CD4-positive, alpha-beta T cell treated with Interleukin-17A for 1 hour (primary cell): ENCODE data around the gene BATF.

Experiments
- DNase-seq: peaks from one replicate; pipeline ENCODE4 v3.0.0-alpha.2; 2020

Gene BATF

DNA sequence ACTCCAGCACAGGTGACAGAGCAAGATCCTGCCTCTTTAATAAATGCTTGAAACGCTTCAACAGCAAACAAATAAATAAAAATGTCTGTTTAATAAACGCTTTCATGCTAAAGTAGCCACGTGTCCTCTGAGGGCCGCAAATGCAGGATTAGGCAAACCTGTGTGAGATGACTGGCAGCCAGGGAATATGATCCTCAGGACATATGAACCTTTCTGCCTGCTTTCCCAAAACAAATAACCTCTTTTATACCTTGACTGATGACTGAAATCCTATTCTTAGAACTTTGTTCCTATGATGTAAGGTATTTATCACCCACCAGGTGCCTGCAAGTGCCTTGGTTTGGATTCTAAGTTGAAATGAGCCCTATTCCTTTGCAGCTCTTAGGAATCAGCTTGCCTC is 41.7 kb downstream of the BATF start:
- DNase-seq, result no peak

DNA sequence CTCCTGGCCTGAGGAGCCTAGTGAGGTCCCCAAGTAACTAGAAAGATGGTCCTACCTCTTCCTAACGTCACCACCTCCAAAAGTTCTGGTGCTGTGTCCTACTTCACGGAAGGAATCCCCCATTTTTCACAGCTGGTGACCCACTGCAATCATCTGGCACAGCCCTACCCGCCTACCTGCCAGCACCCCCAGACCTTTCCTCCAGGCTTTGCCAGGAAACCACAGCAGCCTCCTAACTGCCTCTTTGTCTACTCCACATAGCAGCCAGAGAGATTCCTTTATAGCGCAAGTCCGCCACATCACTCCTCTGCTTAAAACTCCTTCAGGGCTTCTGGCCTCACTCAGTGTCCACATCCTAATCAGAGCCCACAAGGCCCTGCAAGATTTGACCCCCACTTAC is 42.8 kb downstream of the BATF start:
- DNase-seq, result no peak

DNA sequence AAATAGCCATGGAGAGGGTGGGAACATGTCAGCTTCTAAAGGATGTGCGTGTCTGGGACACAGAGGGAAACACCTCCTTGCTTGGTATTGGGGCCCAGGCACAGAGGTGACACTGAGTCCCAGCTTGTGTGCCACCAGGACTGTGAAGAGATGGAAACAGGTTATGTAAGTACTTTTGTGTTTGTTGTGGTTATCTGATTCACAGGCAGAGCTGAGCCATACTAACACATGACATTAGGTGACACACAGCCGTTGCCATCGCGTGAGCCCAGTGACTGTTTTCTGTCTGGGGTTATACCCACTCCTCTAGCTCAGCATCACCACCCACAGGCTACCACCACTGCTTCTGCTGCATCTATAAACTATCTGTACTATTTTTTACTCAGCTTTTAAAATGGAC is 44.1 kb downstream of the BATF start:
- DNase-seq, result peak; percentile 66

DNA sequence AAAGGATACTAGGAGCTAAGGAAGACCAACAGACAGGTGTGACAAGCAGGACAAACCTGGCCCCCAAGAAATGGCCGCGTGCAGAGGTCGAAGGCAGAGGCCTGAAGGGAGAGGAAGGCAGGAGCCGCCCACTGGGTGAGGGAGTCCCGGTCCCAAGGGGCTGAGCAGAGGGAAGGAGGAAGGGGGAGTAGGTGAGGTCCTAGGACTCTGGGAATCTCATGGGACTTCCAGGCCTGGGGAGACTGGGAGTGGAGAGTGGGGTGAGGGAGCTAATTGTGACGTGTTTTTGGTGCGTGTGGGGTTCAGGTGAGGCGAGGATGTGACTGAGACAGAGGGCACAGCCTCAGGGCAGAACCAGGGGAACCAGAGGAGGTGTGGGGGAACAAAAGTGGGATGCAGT is 44.5 kb downstream of the BATF start:
- DNase-seq, result no peak

DNA sequence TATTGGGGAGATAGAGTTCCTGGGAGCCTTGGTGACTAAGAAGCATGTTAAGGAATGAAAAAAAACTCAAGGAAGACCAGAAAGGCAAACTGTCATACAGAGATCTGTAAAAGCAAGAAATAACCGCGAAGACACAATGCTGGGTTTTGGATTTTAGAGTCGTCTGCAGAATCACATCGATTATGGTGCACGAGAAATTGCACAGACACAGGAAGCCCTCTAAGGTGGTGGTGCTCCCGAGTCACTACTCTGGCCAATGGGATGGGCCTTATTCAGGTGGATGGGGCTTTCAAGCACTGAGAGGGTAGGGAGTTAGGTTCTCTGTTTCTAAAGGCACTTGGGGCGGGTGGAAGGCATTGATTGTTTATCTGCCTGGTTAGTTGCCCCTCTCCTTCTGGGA is 45.9 kb downstream of the BATF start:
- no peak for DNase-seq

DNA sequence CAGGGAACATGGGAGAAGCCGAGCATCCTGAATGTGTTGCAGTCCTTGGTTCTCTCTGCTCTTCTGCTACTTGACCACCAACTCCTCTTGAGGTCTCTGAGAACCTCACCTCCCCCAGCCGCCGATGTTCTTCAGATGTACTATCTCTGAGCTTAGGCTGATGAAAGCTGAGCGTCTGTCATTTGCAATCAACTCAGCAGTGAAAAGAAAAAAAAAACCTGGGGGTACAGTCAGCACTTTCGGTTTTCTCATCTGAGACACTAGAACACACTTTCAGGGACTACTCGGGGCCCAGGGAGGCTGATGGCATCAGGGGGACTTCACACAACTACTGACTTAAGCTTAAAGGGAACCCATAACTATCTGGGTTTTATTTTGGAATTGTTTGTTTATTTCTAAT is 46.5 kb downstream of the BATF start:
- DNase-seq, result no peak

DNA sequence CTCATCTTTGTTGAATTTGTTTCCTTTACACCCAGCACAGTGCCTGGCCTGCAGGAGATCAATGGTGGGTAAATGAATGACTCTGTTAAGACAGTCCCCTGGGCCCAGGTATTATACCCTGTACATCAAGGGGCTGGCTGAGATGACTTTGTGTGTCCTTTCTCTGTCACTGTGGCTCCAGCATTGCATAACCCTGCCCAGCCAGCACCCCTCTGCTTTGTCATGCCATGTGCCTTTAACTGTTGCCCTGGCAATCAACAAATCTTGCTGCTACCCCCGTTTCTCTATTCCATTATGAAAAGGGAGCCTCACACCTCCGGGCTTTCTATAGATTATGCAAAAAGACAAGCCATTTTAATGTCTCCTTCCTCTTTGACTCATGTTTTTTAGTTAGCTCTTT is 48.5 kb downstream of the BATF start:
- DNase-seq, result no peak

DNA sequence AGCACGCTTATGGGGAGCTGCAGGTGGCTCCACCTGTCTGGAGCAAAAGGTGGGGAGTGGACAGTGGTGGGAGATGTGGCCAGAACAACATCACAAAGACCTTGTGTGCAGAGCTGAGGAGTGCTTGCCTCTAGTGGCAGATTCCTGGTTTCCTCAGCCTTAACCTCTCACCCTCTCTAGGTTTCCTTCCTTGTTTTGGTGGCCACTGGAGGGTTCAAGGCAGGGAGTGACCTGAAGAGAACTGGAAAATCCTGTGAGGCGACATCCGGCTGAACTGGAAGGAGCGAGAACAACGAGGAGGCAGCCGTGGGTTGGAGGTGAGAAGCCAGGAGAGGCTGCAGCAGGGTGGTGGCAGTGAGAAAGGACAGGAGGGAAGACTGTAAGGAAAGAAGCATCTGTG is 49.8 kb downstream of the BATF start:
- DNase-seq, result no peak

DNA sequence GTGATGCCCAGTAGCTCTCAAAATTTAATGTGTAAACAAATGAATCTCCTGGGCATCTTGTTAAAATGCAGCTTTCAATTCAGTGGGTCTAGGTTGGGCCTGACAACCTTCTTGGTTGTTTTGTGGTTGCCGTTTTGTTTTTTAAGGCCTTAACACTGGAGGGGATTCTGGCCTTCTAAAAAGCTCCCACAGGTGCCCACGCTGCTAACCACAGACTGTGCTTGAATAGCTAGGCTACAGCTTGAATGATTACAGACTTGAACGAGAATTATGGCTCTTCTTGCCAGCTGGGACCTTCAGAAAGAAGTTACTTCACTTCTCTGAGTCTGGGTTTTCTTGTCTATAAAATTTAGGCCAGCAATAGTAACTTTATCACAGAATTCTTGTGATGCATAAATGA is 54.8 kb downstream of the BATF start:
- no peak for DNase-seq

DNA sequence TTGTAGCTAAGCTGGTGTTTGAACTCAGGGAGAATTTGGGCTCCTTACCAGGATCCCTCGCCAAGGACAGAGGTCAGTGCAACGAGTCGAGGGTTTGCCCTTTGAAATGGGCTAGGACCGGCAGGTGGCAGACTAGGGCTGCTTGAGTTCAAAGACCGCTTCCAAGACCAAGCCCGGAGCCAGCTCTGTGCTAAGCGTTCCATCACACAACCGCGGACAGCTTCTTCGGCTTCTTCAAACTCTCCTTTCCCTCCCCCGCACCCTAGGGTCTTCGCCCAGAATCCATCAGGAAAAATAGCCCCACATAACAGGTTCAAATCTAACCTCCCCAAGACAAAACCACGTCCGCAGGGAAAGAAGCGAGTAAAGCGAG is 55.4 kb downstream of the BATF start:
- peak; percentile 72 for DNase-seq

DNA sequence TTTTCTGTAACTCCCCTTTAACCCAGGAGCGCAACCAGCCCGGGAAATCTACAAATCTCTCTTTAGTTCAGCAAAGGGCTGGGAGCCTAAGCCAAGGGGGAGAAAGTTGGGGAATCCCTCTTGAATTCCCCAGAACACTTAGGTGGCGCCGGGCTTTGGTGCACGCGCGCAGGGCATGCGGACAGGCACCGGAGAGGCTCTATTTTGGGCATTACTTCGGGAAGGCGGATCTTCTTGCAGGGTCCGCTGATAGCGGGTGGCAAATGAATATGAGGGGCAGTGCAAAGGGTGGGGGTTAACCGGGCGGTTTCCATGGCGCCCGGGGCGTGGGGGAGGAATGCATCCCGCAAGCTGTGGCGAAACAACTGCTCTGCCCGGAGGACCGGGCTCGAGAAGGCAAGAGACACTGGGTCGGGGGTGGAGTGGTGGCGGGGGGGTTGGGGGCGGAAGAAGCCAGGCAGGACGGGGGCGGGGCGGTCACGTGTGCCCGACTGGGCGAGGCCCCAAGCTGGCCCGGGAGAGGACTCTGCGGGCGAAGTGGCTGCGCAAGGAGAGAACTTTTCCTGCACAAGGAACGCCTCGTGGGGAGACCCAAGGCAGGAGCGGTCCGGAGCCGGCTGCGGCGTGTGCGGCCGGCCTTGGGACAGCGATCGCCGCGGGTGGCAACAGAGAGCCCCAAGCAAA is 56.0 kb downstream of the BATF start, which contains the start of gene FLVCR2:
TSS of gene FLVCR2 (plus strand) at position 519 of the 684 bp plus-strand sequence. CDS start 353 bp downstream, outside the sequence.
- DNase-seq, result peak; percentile 60

DNA sequence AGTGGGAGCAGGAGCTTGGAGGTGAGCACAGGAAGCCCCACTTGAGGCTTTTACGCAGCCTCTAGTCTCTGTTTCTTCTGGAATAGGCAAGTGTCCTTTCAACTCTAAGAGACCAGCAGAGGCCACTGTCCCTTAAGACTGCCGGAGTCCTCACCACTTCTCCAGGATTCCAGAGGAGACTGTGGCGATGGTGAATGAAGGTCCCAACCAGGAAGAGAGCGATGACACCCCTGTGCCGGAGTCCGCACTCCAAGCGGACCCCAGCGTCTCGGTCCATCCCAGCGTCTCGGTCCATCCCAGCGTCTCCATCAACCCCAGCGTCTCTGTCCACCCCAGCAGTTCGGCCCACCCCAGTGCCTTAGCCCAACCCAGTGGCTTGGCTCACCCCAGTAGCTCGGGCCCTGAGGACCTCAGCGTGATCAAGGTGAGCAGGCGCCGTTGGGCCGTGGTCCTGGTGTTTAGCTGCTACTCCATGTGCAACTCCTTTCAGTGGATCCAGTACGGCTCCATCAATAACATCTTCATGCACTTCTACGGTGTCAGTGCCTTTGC is 56.6 kb downstream of the BATF start:
- no peak for DNase-seq

DNA sequence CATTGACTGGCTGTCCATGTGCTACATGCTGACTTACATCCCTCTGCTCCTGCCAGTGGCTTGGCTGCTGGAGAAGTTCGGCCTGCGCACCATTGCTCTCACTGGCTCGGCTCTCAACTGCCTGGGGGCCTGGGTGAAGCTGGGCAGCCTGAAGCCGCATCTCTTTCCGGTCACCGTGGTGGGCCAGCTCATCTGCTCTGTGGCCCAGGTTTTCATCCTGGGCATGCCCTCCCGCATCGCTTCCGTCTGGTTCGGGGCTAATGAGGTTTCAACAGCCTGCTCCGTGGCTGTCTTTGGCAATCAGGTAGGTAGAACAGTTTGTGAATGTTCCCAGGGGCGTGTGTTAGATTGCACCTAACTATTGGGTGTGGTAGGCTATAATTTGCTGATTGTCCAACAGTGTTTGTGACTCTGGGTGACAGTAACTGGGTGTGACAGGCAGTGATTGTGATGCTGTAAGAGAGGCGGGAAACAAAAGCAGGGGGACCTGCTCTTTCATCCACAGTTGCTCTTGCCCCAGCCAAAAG is 57.1 kb downstream of the BATF start:
- no peak for DNase-seq

DNA sequence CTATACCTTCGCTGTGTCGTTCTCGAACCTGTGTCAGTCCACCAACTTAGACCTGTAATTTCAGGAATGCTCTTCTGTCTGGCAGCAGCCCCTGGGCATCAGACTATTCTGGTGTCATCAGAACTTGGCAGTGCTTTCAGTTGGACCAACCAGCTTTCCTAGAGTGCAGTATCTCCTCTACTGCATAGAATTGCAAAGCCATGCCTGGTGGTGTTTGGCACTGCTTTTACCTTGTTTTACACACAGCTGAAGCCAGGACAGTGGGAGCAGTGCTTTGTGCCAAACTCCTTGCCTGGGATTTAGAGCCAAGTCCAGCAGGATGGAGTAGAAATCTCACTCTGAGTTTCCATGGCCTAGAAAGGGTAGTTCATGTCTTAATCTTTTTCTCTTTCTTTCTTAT is 57.6 kb downstream of the BATF start:
- DNase-seq, result no peak

DNA sequence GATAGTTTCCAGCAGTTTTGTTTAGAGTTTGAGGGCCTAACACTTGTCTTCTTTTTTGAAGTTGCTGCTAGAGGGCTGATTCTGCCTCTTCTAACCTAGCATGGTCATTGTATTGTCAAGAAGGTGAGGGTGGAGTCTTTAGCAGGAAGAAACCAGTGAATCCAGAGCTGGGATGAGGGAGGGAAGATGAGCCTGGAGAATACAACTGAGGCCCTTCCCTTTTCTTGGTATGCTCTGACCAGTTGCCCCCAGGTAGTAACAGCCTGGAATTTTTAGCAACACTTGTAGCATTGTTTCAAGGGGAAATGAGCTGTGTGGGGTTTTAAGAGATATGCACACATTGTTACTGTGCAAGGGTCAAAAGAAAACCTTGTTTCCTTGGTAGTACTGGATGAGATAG is 65.1 kb downstream of the BATF start:
- DNase-seq, result no peak

DNA sequence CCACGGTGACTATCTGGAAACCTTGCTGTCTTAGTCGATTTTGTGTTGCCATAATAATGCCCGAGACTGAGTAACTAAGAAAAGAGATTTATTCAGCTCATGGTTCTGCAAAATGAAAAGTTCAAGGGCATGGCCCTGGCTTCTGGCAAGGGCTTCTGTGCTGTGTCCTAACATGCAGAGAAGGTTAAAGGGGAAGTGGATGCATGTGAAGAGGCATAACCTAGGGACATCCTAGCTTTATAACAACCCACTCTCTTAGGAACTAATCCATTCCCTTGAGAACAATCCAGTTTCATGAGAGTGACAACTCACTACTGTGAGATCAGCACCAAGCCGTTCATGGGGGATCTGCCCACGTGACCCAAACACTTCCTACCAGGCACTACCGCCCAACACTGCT is 67.7 kb downstream of the BATF start:
- DNase-seq, result no peak

DNA sequence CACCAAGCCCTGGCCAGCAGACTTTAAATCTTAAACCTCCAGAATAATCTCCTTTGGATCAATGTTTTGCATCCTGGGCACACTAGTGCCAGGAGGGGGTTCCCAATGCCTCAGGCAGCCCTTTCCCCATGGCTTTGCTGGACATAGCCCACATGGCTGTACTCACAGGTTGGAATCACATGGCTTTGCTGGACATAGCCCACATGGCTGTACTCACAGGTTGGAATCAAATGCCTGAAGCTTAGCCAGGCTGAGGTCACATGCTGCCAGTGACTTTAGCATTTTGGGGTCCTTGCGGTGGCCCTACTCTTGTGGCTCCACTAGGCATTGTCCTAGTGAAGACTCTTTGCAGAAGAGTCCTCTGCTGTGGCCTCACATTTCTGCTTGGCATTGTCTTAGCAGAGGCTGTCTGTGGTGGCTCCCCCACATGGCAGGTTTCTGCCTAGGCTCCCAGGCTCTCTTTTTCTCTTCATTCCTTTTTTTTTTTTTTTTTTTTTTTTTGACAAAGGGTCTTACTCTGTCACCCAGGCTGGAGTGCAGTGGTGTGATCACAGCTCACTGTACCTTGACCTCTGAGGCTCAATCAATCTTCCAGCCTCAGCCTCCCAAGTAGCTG is 69.2 kb downstream of the BATF start:
- DNase-seq, result no peak

DNA sequence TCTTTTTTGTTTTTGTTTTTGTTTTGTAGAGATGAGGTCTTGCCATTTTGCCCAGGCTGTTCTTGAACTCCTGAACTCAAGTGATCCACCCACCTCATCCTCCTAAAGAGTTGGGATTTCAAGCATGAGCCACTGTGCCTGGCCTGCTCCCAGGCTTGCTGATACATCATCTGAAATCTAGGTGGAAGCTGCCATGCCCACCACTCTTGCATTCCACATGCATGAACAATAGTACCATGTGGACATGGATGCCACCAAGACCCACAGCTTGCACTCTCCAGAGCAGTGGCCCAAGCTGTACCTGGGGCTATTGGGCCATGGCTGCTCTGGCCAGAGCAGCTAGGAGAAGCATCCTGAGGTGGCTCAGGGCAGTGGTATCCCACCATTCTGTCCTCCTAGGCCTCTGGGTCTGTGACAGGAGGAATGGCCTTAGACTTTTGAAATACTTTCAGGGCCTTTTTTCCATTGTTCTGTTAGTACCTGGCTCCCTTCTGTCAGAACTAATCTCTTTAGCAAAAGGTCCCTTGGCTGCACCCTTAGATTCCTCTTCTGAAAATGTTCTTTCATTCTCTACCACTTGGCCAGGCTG is 69.8 kb downstream of the BATF start:
- DNase-seq, result no peak

DNA sequence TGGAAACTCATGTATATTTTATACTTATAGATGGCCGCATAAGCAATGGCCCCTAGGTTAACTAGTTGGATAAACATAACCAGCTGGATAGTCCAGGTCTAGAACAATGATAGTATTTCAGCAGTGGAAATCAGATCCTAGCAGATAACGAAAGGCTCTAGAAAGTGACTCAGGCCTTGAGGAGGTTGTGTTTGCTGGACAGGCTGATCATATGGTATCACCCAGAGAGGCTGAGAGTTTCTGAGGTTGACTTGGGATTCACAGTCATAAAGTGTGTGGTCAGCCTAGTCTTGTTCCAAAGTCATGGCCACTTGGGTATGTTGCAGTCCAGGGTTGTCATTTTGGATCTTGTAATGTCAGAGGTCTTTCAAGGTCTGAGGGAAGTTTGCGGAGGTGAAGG is 73.0 kb downstream of the BATF start:
- DNase-seq, result no peak
